Brain microvascular endothelial cell (primary cell): ENCODE measurements around the gene MAPK10.

Experiments
- DNase-seq: peaks from one replicate; pipeline ENCODE4 v3.0.0-alpha.2; 2020
- H3K27ac ChIP-seq: fragments of 250-450 bp; sonication (Bioruptor Pico); 2 replicates; pipeline ENCODE4 v1.5.1; 2020; ENCODE audit warnings: mild to moderate bottlenecking, moderate library complexity
- H3K27me3 ChIP-seq: fragments of 250-450 bp; sonication (Bioruptor Pico); replicated peaks from 2 replicates; pipeline ENCODE4 v1.5.1; 2020; ENCODE audit warnings: mild to moderate bottlenecking
- H3K36me3 ChIP-seq: fragments of 250-450 bp; sonication (Bioruptor Pico); replicated peaks from 2 replicates; pipeline ENCODE4 v1.5.1; 2020; ENCODE audit warnings: mild to moderate bottlenecking
- H3K4me3 ChIP-seq: 2 replicates; pipeline ENCODE4 v1.5.1; 2011; ENCODE audit warnings: low read depth, mild to moderate bottlenecking, control low read depth, low read length, moderate library complexity
- CTCF ChIP-seq: IDR thresholded peaks from 2 replicates; pipeline ENCODE4 v1.5.1; 2011; ENCODE audit warnings: low read depth, mild to moderate bottlenecking, moderate library complexity, low read length, control low read depth, inconsistent platforms; ENCODE audit errors: missing control alignments
- in situ Hi-C: cut with HindIII; loops from 2 replicates; pipeline ENCODE4 v1.10.0; 2017; ENCODE audit warnings: low sequenced_read_pairs, low pct_ligation_motif_present

The MAPK10 gene

GRCh38 chr4:86359944-86360478 is at the start of gene MAPK10:
MAPK10 (minus strand) TSS chr4:86360053.
- peak; percentile 93 for DNase-seq
- Histone ChIP-seq H3K27me3 (no peaks in the 10 kb centered on the region), H3K4me3 (peak within 1 kb of the TSS; percentile 52), H3K36me3 (no peaks in the 10 kb centered on the region), H3K27ac (peak within 1 kb of the TSS; percentile 34)
- TF ChIP-seq CTCF, result no peak
- in situ Hi-C loops, result no loop called here

- no peak overlapping the region for H3K27ac ChIP-seq
- no peaks in the 10 kb centered on the region for H3K27me3 ChIP-seq
- in situ Hi-C loops, result no loop called here
- no peak overlapping the region for H3K4me3 ChIP-seq
- H3K36me3 ChIP-seq, result no peaks in the 10 kb centered on the region
- no peak for DNase-seq
- TF ChIP-seq CTCF, result no peak
These were observed 43.7 kb upstream of the MAPK10 start for GRCh38 chr4:86403575-86403974.

GRCh38 chr4:86401826-86402225 is 42.0 kb upstream of the MAPK10 start:
- Histone ChIP-seq H3K4me3 (no peak overlapping the region), H3K36me3 (no peaks in the 10 kb centered on the region), H3K27ac (no peak overlapping the region), H3K27me3 (no peaks in the 10 kb centered on the region)
- no peak for DNase-seq
- no peak for TF ChIP-seq CTCF
- in situ Hi-C loops, result no loop called here

GRCh38 chr4:86400216-86400615 is 40.4 kb upstream of the MAPK10 start:
- in situ Hi-C loops, result no loop called here
- no peak for DNase-seq
- Histone ChIP-seq H3K27me3 (no peaks in the 10 kb centered on the region), H3K36me3 (no peaks in the 10 kb centered on the region), H3K27ac (no peak overlapping the region), H3K4me3 (no peak overlapping the region)
- no peak for TF ChIP-seq CTCF

GRCh38 chr4:86398187-86398586 is 38.3 kb upstream of the MAPK10 start:
- TF ChIP-seq CTCF, result no peak
- Histone ChIP-seq H3K36me3 (no peaks in the 10 kb centered on the region), H3K4me3 (no peak overlapping the region), H3K27ac (no peak overlapping the region), H3K27me3 (no peaks in the 10 kb centered on the region)
- DNase-seq, result no peak
- in situ Hi-C loops, result no loop called here

GRCh38 chr4:86393749-86394148 is 33.9 kb upstream of the MAPK10 start:
- DNase-seq, result no peak
- H3K36me3 ChIP-seq, result no peaks in the 10 kb centered on the region
- no peak overlapping the region for H3K4me3 ChIP-seq
- no peak for TF ChIP-seq CTCF
- H3K27me3 ChIP-seq, result no peaks in the 10 kb centered on the region
- in situ Hi-C loops, result no loop called here
- no peak overlapping the region for H3K27ac ChIP-seq
